GM15510 (cell line): ENCODE results near the gene MTCP1.
A peak's percentile ranks its signal among the peaks of the same experiment; 100 is the strongest.

Source experiments
- POLR2A ChIP-seq: IDR thresholded peaks from 3 replicates; pipeline ENCODE4 v1.6.1; 2011; ENCODE audit warnings: borderline replicate concordance; ENCODE audit not compliant: insufficient read length; ENCODE audit errors: extremely low read depth

Gene MTCP1, protein sequence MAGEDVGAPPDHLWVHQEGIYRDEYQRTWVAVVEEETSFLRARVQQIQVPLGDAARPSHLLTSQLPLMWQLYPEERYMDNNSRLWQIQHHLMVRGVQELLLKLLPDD

DNA sequence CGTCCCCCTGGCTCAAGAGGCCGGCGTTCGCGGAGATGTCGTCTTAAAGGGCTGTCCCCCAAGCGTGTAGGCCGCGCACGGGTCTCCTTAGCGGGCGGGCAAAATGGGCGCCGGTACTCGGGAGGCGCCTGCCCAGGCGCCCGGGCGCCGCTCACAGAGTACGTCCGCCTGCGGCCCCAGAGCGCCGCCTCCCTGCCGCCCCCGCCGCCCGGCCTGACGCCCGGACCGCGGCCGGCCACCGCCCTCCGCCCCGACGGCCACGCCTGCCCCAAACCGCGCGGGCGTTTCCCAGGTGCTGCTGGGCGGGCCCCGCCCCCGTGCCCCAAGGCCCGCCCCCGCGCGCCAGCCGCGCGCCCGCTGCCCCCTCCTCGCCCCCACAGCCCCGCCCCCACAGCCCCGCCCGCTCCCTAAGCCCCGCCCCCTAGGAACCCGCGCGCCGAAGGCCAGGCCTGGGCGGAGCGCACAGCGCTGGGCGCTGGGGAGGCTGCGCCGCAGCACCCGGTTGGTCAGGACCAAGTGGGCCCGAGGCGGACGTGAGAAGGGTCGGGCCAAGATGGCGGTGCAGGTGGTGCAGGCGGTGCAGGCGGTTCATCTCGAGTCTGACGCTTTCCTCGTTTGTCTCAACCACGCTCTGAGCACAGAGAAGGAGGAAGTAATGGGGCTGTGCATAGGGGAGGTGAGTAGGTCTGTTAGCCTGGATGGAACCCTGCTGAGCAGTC is at the start of gene MTCP1, which contains the start of the genes BRCC3 and CMC4:
Gene MTCP1, minus strand, starts transcription at position 162 of the 719 bp plus-strand sequence. CDS start 5,126 bp downstream, outside the sequence.
Gene BRCC3, plus strand, starts transcription at position 534 of the 719 bp plus-strand sequence. Its CDS starts 20 bp downstream, at position 554.
Gene CMC4, minus strand, starts transcription at position 162 of the 719 bp plus-strand sequence. CDS start 7,113 bp downstream, outside the sequence.
- peak; percentile 72 for TF ChIP-seq POLR2A

DNA sequence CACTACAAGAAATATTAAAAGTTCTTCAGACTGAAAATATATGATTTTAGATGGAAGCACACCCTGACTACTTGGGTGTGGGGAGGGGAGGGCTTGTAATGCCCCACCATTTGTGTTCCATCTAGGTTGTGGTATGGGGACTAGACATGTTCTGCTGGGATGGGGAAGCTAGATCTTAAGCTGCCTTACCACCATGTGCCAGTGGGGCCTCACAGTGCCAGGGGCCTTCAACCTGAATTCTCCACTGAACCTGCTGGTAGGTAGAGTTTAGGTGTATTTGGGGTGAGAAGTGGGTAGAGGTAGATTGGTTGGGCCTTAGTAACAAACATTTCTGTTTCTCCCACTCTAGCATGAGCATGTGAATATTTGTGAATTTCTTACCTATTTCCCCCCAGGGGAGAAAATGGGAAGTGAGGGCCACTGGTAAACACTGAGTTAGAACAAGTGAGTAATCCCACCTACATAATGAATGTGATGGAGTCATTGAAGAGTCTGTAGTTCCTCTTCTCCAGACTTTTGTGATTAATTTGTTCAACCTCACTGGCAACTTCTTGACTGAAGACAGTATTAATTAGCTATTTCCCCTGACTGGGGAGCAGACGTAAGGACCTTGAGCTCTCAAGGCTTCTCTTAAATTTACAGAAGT is 44.4 kb upstream of the MTCP1 start:
- TF ChIP-seq POLR2A: no peak

DNA sequence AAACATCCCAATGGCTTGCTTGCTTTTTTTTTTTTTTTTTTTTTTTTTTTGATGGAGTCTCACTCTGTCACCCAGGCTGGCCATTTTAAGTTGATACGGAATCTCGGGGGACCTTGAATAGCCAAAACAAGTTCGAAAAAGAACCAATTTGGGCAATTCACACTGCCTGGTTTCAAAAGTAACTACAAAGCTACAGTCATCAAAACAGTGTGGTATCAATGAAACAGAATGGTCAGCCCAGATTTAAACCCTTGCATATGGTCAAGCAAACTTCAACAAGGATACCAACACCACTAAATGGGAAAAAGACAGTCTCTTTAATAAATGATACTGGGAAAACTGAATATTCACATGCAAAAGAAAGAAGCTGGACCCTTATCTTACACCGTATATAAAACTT is 42.2 kb upstream of the MTCP1 start:
- no peak for TF ChIP-seq POLR2A

GRCh38 chrX:155112171-155112570 is 41.2 kb upstream of the MTCP1 start:
- TF ChIP-seq POLR2A: no peak

DNA sequence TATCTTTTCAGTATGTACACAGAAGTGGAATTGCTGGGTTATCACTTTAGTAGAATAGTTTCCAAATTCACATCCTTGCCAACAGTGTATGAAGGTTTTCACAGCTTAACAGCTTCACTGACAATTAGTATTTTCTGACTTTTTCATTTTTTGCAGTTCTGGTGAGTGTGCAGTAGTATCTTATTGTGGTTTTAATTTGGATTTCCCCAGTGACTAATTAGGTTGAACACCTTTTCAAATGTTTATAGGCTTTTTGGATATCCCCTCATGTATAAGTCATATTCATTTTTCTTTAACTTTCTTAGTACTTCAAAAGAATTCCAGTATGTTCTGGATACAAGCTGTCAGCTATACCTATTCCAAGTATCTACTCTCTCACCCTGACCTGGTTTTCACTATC is 37.5 kb upstream of the MTCP1 start:
- no peak for TF ChIP-seq POLR2A

DNA sequence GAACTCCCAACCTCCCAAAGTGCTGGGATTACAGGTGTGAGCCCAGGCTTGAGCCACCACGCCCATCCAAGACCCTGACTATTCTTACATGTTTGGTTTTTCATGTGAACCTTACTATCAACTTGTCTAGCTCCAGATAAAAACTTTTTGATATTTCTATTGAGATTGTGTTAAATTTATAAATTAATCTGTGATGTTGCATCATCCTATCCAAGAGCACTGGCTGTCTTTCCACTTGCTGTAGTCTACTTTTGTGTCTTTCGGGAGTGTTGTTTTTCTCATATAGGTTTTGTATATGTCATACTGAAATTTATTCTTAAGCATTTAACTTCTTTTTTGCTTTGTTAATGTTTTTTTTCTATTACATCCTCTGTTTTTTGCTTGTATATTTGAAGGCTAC is 35.0 kb upstream of the MTCP1 start:
- TF ChIP-seq POLR2A: no peak

- no peak for TF ChIP-seq POLR2A
Observed at GRCh38 chrX:155094468-155095061, 23.6 kb upstream of the MTCP1 start.

- no peak for TF ChIP-seq POLR2A
Observed at GRCh38 chrX:155086961-155087735, 16.2 kb upstream of the MTCP1 start.

DNA sequence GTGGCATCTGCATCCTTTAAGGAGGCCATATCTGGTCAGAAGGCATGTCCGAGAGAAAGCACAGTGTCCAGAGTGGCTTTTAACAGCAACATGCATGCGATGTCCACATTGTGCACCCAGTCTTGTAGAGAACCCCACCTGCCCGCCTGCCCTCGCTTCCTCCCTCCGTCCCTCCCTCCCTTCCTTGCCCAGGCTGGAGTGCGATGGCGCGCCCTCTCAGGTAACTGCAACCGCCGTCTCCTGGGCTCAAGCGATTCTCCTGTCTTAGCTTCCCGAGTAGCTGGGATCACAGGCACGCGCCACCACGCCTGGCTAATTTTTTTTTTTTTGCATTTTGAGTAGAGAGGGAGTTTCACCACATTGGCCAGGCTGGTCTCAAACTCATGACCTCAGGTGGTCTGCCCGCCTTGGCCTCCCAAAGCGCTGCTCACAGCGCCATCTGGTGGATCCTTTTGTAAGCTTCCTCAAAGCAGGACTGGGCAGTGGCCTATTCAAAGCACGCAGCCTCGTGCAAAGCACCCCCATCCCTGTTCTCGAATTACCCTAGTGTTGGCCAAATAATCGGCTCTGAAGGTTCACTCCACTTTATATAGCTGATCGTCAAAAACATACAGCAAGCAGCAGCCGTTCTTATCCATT is 15.4 kb upstream of the MTCP1 start:
- TF ChIP-seq POLR2A: no peak

DNA sequence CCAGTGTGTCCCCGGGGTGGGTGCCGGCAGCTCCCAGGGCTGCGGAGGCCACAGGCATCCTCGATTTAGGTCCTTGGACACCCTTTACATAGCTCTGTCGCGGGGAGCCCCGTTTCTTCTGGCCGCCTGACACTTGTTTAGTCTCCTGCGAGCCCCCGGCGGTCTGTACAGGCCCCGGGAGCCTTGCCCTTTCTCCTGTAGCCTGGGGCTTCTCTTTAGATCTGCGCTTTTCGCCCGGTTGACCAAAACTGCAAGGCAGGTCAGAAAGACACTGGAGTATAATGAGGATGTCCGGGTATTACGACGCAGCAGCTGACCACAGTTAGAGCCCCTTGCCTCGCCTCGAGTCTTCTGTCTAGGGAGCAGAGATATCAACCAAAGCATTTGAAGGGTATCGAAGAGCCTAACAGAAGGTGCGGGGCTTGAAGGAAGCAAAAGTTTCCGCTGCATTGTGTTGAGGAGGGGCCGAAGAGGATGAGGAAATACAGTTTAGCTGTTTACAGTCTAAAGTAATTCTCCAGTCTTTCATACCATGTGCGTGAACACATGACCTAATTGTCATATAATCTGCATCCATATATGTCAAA is 851 bp upstream of the MTCP1 start:
- TF ChIP-seq POLR2A: no peak

GRCh38 chrX:155070663-155070974 is 317 bp downstream of the MTCP1 start:
- TF ChIP-seq POLR2A: no peak

DNA sequence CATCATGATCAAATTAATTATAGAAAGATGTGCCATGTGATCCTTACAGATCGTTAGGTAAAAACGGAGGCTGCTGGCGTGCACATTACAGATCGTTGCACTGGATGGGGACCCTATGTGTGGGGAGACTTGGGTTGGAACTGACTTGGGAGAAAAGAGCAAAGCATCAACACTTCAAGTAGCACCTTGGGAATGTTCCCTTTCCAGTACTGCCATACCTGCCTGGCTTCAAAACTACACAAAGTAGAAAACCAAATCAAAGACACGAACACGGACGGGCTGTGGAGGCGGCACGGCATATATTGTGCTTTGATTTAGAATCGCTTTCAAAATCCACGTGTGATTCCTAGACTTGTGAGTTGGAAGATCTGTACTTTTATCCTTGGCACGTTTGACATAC is 898 bp downstream of the MTCP1 start:
- TF ChIP-seq POLR2A: no peak

- TF ChIP-seq POLR2A: no peak
Observed at GRCh38 chrX:155069414-155069813, 1.5 kb downstream of the MTCP1 start.

- no peak for TF ChIP-seq POLR2A
Observed at GRCh38 chrX:155068165-155068564, 2.8 kb downstream of the MTCP1 start.
